ENCODE measurements around the gene HIRIP3.

The HIRIP3 gene

DNA sequence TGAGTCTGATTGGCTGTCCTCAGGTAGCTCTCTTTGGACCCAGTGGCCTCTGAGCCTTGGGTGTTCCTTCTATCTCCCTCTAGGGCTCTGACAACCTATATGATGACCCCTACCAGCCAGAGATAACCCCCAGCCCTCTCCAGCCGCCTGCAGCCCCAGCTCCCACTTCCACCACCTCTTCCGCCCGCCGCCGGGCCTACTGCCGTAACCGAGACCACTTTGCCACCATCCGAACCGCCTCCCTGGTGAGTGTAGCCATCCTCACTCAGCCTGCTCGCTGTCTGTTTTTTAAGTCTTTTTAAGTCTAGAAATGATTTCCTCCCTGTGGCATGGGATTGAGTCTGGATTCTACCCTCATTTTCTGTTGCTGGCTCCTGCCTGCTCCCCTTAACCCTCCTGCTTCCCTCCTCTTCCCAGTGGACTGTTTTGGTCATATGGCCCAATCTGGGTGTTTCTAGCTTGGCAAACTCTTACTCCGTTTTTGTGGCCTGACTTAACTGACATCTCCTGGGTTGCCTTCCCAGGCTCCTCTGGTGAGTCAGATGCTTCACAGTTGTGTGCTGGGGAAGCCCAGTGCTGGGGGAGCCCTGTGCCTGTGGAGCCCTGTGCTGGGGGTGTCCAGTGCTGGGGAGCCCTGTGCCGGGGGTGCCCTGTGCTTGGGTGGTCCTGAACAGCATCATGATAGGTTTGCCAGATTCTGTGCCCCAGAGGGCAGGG lies 11.8 kb downstream of the HIRIP3 start:
- DNase-seq (ENCODE audit: low read depth in 3 of 3), result no peak

DNA sequence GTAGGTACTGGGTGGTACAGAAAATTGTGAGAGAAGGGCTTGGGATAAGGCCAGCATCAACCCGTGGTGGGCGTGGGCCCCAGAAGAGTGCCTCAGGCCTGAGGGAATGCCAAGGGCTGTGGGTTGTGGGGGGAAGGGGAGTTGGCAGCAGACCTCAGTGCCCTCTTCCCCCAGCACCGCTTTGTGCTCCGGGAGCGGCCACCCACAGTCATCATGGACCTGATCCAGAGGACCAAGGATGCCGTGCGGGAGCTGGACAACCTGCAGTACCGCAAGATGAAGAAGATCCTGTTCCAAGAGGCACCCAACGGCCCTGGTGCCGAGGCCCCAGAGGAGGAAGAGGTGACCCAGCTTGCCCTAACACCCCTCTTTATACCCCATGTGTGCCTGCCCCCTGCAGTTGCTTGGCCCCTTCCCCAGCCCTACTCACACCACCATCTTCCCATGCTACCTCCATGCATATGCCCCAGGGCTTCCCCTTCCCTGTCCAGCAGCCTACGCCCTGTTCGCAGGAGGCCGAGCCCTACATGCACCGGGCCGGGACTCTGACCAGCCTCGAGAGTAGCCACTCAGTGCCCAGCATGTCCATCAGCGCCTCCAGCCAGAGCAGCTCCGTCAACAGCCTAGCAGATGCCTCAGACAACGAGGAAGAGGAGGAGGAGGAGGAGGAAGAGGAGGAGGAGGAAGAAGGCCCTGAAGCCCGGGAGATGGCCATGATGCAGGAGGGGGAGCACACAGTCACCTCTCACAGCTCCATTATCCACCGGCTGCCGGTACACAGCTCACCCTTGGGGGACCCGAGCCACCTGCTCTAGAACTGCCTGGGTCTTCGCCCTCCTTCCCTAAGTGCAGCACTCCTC lies 12.6 kb downstream of the HIRIP3 start:
- DNase-seq (ENCODE audit: low read depth in 3 of 3), result no peak

DNA sequence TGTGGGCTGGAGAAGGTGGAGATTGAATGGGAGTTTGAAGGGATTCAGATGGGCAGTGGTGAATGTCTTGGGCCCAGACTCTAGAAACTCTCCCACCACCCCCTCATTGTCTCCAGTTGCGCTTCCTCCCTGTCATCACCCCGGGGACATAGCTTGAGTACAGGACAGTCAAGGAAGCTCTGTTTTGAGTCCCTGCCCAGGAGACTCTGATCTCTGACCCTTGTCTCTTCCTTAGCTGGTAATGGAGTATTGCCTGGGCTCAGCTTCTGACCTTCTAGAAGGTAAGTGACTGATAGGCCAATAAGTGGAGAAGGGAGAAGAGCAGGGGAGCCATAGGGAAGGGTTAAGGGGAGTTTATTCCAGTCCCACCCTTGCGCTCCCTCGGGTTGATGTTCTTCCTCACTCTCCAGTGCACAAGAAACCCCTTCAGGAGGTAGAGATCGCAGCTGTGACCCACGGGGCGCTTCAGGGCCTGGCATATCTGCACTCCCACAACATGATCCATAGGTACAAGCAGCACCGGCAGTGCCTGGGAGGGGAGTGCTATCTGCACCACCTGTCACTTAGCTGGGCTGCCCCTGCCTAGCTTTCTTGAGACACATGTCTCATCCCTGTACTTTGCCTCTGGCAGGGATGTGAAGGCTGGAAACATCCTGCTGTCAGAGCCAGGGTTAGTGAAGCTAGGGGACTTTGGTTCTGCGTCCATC lies 16.7 kb downstream of the HIRIP3 start:
- no peak for DNase-seq (ENCODE audit: low read depth in 3 of 3)

DNA sequence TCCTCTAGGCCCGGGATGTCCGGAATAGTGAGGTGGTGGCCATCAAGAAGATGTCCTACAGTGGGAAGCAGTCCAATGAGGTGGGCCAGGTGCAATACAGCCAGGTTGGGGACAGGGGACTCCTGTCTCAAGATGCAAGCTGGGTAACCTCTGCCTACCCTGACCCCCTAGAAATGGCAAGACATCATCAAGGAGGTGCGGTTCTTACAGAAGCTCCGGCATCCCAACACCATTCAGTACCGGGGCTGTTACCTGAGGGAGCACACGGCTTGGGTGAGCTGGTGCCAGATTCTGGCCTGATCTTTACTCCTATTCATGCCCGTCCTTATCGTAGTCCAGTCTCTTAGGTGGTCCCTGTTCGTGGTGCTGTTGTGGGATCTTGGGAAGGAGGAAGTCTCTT lies 17.3 kb downstream of the HIRIP3 start:
- no peak for DNase-seq (ENCODE audit: low read depth in 3 of 3)

DNA sequence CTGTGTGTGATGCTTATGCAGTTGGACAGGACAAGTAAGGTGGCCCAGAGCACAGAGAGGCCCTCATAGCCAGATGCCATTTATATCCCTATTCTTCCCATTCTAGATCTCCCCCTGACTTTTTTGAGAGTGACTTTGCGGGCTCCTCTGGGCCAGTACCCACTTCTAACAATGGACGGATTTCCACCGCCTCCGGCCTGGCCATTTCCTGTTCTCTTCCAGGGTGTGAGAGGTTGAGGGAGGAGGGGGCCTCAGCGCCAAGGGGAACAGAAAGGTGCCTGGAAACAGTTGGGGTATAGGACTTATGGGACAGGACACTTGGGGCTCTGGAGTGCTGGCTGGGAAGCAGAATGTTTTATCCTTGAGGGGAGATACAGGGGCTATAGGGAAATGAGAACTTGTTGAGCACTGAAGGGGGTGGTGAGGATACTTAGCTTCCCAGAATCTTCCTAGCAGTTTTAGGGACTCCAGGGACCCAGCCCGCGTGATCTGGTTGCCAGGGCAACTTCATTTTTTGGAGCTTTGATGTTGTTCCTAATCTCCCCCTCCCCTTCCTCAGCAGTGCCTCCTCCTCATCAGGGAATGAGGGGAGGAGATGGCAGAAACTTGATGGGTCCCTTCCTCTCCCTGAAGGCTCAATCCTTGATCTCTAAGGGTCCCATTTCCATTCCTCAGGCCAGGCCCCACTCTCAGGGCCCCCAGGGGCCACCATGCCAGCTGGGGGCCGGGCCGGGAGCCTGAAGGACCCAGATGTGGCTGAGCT lies 18.2 kb downstream of the HIRIP3 start:
- DNase-seq (ENCODE audit: low read depth in 3 of 3), result no peak

DNA sequence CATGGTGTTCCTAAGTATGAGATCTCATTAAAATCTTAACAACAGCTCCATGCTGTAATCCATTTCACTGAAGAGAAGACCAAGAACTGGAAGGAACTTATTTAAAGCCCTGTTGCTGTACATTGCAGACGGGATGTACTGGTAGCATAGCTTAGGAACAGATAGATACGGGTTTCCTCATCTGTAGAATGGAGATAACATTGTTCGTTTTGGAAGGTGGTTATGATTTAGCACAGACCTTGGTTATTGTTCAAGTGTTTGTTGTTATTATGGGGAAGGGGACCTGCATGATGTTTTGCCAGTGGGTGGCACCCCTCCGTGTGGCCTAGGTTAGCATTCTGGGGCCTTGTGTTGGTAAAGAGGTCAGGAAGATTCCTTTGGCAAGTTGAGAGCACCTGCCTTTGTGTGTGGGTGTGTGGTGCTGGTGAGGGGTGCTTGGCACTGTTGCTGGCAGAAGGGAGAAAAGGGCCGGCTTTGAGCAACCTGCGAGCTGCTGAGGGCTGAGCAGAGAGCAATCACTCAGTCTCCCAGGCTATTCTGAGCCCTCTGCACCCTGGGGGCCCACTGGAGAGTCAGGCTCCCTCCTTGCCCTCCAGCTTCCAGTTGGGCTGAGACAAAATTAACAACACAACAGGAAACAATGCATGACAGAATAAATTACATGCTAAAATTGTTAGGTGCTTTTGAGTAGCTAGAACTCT lies 19.5 kb downstream of the HIRIP3 start:
- DNase-seq (ENCODE audit: low read depth in 3 of 3), result no peak

DNA sequence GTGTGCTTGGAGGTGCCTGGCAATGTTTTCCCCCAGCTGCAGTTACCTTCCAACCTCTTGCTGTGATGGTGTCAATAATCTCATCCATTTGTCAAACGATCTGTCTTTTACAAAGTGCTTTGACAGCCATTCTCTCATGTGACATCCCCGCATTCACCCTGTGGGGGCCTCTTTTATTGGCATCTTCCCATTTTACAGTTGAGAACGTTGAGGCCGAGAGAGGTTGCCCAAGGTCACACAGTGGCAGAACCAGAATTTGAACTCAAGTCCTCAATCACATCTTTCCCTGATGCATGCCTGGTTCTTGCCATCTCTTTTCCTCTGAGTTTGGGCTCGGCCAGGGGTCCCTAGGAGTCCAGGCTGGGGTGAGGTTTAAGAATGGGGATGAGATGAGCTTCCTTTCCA lies 20.3 kb downstream of the HIRIP3 start:
- DNase-seq (ENCODE audit: low read depth in 3 of 3), result no peak

DNA sequence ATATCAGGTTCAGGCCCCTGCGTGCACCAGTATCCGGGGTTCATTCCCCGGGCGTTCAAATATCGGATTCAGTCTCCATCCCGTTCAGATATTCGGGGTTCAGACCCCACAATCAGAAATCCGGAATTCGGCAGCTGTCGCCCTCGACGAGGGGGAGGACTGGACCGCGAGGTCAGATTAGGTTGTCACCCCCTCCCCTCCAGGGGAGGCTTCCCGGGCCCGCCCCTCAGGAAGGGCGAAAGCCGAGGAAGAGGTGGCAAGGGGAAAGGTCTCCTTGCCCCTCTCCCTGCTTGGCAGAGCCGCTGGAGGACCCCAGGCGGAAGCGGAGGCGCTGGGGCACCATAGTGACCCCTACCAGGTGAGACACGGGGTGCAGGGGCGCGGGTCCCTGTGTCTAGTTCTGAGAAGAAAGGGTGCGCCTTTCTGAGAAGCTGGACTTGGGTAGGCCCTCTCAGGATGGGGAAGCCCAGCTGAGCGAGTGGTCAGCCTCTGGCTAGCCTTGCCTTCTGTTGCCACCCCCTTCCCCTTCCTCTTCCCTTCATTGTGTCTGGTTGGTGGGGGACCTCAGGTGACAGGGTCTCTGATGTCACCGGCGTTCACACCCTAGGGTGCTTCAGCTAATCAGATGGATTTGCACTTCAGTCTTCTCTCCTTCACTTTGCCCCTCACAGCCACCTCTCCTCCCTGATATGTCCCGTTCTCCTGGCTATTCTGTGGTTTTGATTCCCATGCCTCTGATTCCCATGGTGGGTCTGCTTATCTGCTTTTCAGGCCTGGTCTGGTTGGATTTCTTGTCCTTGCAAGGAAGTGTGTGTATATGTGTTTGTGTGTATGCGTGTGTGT lies 20.9 kb downstream of the HIRIP3 start:
- DNase-seq (ENCODE audit: low read depth in 3 of 3), result no peak

DNA sequence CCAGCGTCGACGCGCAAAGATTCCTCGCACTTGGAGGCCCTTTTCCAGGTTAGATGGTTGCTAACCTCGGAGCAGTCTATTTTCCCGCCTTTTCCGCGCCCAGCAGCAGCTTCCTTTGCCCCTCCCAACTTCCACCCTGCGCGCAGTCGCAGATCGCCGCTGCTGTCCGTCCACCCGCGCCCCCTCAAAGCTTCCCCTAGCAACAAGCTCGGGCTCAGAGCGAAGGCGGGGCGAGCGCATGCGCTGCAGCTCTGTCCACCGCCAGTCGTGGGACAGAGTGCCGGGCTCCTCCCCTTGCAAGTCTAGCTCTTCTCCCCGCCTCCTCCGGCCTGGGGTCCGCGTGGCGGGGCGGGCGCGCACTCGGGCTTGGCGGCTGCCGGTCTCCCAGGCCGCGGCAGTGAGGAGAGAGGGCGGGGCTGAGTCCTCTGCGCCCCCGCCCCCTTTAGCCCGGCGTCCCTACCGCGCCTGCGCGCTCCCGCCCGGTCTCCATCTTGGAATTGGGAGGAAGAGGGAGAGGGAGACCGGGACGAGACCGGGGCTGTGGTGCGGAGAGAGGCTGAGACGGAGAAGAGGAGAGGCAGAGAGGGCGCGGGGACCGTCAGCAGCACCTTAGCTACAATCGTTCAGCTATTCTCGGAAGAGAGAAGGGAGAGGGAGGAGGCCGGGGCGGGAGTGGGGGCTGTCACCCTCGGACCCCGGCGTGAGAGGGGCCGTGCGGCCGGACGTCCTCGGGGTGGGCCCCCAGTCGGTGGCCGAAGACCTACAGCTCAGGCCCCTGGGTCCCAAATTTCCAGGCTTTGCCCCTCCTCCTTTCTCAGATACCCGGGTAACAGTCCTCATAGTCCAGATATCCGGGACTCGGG lies 21.8 kb downstream of the HIRIP3 start, which contains the start of gene TAOK2:
Gene TAOK2 (plus strand): TSS at position 485 of the 863 bp plus-strand sequence. CDS start 3,905 bp downstream, outside the sequence.
- DNase-seq (ENCODE audit: low read depth in 3 of 3), result peak; percentile 83 to 96 (median 83)

DNA sequence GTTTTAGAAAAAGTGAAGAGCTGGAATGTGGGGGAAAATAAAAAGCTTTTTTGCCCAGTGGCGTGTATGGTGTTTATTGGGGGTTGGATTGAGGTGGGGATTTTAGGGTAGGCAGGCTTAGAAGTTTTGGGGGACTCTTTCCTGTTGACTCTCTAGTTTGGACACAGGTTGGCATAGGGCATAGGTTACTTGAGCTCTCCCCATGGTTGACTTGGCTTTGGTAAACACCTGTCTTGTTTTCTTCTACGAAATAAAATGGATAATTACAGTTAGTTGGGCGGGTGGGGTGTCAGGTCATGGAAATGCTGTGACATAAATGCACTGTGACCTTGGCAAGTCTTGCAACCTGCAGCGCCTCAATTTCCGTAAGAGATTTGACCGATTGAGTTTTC lies 22.4 kb downstream of the HIRIP3 start:
- no peak for DNase-seq (ENCODE audit: low read depth in 3 of 3)

DNA sequence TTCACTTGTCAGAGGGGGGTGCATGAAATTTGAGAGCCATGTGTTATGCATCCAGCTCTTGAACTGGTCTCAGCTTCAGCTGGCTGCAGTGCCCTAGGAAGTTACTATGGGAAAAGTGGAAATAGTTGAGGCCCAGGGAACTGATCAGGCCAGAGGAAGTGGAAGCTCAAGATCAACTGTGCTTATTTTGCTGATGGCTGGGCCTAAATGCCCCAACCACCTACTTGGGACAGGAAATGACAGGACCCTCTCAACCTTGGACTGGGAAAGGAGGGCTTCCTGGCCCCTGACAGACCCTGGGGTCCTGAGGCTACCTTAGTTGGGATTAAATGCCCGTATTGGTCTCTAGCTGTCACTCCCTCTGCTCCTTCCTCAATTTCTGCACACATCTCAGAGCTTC lies 22.9 kb downstream of the HIRIP3 start:
- DNase-seq (ENCODE audit: low read depth in 3 of 3), result no peak

DNA sequence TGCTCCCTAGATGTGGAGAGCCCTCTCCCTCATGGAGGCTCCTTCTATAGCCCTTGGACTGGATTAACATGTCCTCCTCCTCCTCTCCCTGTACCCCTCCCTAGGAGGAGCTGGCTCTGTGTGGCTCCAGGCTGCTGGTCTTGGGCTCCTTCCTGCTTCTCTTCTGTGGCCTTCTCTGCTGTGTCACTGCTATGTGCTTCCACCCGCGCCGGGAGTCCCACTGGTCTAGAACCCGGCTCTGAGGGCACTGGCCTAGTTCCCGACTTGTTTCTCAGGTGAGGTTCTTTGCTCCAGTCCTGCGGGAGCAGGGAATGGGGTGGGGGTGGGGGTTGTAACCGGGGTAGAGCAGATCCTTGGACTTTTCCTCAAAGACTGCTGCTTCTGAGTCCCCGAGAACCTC lies 24.1 kb downstream of the HIRIP3 start:
- no peak for DNase-seq (ENCODE audit: low read depth in 3 of 3)

DNA sequence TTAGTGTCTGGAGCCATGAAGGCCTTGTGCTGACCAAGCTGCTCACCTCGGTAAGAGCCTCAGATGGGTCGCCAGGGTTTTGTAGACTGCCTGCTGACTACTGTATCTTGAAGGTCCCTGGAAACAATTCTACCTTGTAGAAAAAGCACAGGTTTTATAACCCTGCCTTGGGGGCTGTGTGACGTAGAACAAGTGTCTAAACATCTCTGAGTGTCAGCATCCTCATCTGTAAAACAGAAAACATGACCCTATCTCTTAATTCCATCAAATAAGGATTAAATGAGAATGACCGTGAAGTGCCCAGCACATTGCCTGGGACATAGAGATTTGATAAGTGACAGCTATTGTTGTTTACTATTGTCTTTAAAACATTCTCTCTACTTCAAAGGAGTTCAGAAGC lies 27.2 kb downstream of the HIRIP3 start:
- DNase-seq (ENCODE audit: low read depth in 3 of 3), result no peak

DNA sequence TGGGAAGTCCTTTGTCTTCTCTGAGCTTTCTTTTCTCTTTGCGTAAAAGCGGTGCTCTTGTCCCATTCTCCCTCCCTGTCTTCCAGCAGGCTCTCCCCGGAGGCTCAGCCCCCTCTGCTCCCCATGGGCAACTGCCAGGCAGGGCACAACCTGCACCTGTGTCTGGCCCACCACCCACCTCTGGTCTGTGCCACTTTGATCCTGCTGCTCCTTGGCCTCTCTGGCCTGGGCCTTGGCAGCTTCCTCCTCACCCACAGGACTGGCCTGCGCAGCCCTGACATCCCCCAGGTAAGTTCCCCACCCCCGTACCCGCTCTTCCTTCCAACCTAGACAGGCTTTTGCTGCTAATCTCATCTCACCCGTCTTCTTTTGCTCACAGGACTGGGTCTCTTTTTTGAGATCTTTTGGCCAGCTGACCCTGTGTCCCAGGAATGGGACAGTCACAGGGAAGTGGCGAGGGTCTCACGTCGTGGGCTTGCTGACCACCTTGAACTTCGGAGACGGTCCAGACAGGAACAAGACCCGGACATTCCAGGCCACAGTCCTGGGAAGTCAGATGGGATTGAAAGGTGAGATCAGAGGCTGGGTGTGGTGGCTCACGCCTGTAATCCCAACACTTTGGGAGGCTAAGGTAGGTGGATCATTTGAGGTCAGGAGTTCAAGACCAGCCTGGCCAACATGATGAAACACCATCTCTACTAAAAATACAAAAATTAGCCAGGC lies 32.2 kb downstream of the HIRIP3 start:
- DNase-seq (ENCODE audit: low read depth in 3 of 3), result no peak

DNA sequence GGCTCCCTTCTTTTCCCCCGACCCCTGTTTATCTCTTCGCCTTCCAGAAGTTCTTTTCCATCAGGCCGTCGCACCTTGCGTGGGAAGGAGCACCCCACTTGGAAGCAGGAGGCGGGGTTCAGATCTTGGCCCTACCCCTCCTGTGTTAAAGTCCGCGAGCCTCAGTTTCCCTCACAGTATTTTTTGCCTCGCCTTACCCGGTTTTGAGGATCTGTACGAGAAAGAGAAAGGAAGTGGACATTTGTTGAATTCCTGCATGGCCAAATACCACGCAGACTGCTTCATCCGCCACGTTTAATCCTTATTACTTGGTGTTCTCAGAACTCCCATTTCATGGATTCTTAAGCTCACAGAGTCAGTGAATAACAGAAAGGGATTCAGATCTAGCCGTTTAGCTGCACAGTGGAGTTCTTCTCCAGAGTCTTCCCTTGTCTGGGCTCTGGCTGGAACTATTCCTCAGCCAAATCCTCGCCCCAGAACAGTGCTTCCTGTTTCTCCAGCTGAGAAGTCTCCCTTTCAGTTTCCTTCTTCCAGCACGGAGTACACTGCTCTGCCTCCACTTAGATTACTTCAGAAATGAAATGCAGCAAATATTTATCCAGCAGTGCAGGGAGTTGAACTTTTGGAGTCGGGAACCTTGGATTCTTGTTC lies 32.9 kb downstream of the HIRIP3 start:
- DNase-seq (ENCODE audit: low read depth in 3 of 3), result no peak

DNA sequence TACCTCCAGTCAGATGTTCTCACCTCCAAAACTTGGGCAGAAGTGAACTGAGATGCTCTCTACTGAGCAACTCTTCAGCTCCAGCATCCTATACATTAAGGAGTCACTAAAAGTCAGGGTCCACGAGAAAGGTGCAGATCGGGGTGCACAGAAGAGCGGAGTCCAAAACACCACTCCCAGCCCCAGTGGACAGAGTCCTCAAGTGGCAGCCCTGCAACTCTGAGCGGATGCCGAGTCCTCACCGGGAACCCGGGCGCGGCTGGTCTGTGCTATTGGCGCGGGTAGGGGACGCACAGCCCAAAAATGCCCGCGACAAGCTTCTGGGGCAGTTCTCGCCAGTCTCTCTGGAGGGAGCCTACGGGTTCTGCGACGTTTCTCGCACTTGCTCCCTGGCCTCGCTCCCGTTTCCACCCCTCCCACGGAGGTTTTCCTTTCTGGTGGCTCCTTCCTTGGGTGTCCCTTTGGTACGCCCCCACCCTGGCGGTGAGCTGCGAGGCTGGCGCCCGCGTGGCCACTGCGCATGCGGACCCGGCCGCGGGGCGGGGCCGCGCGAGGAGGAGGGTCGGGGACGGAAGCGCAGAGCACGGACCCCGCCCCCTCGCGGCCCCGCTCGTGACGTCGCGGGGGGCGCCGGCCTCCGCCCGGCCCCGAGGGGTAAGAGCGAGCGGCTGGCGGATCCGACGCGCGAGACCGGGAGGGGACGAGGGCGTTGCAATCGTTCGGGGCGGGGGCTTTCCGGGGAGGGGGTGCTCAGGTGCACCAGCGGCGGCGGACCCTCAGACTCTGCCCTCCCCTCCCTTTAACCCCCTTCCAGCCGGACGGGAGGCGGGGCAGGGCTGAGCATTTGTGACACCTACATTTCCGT lies 33.7 kb downstream of the HIRIP3 start, which contains the start of gene TMEM219:
Gene TMEM219 (plus strand): TSS at position 601 of the 865 bp plus-strand sequence. CDS start 1,065 bp downstream, outside the sequence.
- peak; percentile 85 to 92 (median 91) for DNase-seq (ENCODE audit: low read depth in 3 of 3)

DNA sequence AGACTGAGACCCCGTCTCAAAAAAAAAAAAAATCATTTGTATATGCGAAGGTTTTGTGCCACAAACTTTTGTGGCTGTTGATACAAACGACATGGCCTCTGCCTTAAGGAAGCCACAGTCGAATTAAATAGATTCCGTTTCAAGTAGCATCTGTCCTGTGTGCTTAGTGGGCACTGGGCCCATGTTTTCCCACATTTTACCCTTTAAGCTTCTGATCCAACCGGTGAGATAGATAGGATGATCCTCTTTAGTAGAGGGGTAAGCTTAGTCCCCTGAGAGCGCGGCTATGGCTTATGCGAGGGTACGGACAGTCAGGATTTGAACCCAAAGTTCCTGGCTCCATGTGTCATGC lies 34.3 kb downstream of the HIRIP3 start:
- DNase-seq (ENCODE audit: low read depth in 3 of 3), result no peak

All from stimulated activated CD4-positive, alpha-beta T cell treated with anti-CD3 and anti-CD28 coated beads, TNF-alpha, amount 100 ng/mL, for 4 hours (primary cell).